HG03521 (cell line): ENCODE measurements around the gene ABCD1.

Experiments used
- ATAC-seq: cut with Tn5 transposase; IDR thresholded peaks from one replicate; pipeline ENCODE4 v1.9.1; 2021; ENCODE audit warnings: mild to moderate bottlenecking, moderate library complexity; ENCODE audit not compliant: unreplicated experiment

Gene ABCD1

DNA sequence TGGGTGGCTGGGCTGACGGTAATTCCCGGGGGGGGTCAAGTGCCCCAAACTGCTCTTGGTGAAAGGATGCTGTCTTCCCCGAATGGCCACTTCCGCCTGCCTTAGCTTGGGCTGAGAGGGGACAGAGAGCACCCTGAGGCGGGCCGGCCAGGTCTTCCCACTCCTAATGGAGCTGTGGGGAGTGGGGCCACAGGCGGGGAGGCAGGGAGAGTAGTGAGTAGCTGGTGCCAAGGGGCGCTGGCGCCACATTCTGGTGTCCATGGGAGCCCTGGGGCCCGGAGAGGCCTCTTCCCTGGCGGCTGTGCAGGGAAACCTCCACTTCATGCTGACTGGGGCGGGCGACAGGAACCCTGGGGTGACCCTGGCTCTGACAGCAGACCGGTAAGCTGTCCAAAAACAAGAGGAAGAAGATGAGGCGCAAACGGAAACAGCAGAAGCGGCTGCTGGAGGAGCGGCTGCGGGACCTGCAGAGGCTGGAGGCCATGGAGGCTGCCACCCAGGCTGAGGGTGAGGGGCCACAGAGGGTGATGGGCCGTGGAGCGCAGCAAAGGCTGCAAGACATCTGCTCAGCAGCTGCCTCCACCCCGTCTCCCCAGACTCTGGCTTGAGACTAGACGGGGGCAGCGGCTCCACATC lies 58.8 kb downstream of the ABCD1 start:
- ATAC-seq, result no peak

DNA sequence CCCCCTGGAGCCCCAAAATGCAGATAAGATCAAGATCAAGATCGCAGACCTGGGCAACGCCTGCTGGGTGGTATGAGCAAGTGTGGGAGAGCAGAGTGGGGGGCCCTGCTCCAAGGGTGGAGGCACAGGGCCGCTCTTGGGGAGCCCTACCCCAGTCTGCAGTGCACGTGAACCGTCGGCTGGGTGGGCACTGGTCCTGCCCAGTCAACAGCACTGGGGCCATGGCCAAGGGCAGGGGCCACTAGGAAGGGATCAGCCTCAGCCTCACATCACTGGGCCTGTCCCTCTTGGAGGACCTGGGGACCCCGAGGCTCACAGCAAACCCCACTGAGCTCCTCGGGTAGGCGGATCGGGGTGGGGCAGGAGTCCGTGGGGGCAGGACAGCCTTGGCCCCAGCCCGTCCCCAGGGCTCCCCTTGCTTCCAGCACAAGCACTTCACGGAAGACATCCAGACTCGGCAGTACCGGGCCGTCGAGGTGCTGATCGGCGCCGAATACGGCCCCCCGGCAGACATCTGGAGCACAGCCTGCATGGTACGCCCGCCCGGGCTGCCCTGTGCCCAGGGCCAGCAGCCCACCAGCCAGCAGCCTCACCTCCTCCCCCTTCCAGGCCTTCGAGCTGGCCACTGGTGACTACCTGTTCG lies 59.8 kb downstream of the ABCD1 start:
- ATAC-seq, result no peak

DNA sequence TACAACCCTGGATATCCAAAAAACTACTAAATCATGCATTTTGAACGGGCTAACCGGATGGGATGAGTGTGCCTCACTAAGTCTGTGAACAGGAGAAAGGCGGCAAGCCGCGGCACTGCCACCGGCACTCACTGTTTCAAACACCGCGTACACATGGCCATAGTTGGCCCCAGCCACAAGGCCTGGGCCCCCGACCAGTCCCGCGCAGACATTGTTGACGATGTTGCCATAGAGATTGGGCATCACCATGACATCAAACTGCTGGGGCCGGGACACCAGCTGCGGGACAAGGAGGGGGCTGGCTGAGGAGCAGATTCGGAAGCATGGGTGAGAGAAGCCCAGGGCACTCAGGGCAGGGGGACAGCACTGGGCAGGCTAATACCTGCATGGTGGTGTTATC lies 62.0 kb downstream of the ABCD1 start:
- no peak for ATAC-seq

DNA sequence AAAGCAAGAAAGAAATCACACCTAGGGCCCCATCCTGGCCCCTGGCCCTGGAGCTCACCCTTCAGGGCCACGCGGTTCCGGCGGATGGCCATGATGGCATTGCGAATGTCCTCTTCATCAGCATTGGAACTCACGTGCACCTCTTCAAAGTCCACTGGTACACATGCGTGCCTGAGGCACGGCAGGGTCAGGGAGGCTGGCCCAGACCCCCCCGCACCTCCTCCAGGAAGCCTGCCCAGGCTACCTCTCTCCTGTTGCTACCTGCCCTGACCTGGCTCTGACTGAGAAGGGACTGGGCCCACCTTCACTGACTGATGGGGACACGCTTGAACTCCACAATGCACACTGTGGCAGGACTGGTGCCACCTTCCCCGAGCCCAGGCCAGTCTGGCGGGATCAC lies 65.0 kb downstream of the ABCD1 start:
- no peak for ATAC-seq

DNA sequence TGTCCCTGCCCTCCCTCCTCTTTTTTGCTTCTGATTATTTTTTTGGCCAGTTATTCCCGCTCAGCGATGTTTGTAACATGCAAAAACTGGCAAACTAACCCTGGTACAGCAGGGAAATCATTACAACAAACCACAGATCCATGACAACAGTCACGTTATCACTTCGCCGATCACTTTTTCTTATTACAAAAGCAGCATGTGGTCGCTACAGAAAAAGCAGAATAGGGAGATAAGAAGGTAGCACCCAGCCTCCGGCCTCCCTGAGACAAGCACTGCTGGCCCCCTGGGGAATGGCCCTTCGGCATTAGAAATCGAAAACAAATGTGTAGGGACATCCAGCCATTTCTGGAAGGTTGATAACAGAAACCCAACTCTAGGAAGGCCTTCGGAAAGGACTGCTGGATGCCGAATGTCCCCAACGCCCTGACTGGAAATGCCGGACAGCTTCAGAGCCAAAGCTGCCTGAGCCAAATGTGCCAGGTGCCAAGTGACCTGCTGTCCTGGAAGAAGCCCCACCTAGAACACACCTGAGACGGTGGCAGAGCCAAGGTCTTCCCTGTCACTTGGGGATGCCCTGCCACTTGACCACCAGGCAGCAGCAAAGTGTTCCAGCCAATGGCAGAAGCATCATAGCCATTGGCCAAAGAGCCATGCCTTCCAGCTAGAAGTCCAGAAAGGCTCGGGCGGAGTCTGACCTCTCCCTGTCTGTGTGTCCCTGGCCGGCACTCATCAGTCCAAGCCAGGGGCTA lies 66.6 kb downstream of the ABCD1 start:
- no peak for ATAC-seq

DNA sequence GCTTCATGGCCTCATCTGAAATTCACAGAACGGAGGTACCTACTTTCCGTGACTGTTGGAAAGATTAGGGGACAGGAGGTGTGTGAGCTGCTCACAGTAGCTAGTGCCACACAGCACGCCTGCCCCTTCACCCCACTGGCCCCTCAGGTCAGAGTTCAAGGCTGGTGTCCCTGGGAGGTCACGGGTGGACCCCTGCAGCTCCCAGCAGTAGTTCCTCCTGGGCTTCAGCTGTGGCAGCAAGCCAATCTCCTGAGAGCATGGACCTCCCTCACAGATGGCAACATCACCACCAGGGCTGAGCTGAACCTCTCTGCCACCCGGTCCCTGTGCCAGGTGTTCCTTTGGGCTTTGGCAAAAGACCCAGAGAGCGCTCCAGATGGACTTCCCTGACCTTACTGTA lies 67.7 kb downstream of the ABCD1 start:
- no peak for ATAC-seq

DNA sequence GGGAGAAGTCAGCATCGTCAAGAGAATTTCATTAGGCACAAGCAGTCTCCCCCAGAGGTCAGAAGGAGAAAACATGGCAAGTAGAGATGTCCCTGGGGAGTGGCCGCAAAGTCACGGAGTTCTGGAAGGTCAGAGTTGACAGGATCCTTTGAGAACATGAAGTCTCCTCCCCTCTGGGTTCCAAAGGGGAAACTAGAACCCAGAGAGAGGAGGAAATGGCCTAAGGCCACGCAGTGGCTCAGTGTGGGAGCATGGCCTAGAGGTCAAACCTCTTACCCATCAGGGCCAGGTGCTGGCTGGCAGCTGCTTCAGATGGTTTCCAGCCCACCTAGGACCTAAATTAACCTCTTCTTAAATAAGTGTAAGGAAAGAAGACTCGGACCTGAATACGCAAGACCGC lies 68.6 kb downstream of the ABCD1 start:
- ATAC-seq, result no peak
